Hindlimb muscle (tissue), 1 donor: Measurements from ENCODE around the gene B4GALNT3. TPM values are rescaled to one million over a fixed set of nuclear protein-coding genes. Genes with fewer than 3 reads are reported as not detected.

Source experiments
- DNase-seq: peaks from one replicate; pipeline ENCODE4 v3.0.0-alpha.2; 2013
- polyA plus RNA-seq: library from polyadenylated mRNA; unstranded; fragments of 120-200 nt; gene quantifications from one replicate; pipeline ENCODE4 v1.2.1, GENCODE V29; 2013; ENCODE audit not compliant: insufficient read length

Gene B4GALNT3
- polyA plus RNA-seq, 1 donor = 12.9 TPM

DNA sequence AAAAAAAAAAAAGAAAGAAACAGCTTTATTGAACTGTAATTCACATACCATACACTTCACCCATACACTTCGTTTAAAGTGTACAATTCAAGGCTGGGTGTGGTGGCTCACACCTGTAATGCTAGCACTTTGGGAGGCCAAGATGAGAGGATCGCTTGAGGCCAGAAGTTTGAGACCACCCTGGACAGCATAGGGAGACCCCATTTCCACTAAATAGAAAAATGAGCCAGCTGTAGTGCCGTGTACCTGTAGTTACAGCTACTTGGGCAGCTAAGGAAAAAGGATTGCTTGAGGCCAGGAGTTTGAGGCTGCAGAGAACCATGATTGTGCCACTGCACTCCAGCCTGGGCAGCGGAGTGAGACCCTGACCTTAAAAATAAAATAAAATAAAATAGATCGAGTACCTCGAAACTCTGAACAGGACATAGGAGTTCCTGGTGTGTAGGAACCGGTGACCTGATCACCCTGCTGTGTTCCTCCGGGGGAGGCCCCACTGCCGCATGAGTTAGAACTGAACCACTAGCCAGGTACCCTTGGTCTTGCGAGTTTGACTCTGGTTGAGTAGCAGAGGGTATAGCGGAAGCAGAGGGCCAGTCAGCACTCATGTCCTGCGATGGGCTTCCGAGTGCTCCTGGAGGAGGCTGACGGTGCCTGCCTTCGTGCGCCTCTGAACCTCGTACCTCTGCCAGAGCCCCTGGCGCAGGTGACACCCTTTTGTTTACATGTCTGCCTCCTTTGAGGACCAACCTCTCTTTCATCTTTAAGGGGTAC is 80.0 kb downstream of the B4GALNT3 start:
- no peak for DNase-seq

- no peak for DNase-seq
Measured at GRCh38 chr12:541676-542324, 82.1 kb downstream of the B4GALNT3 start.

DNA sequence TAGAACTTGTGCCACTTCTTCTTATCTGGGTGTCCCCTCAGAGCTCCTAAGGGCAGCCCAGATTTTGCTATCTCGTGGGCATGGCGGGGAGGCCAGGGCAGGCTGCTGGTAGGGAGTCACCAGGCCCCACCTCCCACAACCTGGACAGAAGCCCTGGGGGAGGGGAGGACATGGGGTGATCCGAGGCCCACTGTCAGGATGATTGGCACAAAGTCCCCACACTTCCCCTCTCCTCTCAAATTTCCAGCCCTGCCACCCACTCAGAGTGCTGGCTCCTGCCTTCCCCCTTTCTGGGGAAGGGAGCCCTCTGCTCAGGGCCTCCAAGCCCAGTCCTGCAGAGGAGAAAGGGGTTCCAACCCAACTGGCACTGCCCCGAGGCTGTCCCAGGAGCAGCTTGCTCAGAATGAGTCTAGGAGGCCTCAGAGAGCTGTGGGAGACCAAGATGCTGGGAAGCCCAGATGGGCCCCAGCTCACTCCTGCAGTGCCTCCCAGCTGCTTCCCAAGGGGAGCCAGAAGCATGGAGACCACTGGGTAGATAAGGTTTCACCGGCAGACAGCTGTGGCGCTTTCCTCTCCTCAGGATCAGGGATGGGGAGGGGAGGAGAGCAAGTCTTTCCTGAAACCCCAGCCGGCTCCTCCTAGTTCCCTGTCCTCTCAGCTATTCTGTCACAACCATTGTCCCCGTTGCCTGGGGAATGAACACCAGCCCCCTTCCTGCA is 82.8 kb downstream of the B4GALNT3 start:
- no peak for DNase-seq

DNA sequence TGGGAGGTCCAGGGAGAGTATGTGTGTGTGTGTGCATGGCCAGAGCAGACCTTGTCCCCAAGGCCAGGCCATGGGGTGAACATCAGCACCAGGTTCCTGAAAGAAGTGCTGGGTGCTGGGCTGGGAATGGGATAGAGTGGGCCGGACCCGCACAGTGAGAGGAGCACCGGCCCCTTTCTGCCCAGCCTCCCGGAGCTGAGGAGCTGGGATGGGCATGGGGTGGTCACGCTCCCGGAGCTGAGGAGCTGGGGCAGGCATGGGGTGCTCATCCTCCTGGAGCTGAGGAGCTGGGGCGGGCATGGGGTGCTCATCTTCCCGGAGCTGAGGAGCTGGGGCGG is 83.3 kb downstream of the B4GALNT3 start:
- DNase-seq = no peak

- DNase-seq = no peak
Measured at GRCh38 chr12:544142-544541, 84.4 kb downstream of the B4GALNT3 start.

- DNase-seq = no peak
Measured at GRCh38 chr12:544941-545635, 85.3 kb downstream of the B4GALNT3 start.

DNA sequence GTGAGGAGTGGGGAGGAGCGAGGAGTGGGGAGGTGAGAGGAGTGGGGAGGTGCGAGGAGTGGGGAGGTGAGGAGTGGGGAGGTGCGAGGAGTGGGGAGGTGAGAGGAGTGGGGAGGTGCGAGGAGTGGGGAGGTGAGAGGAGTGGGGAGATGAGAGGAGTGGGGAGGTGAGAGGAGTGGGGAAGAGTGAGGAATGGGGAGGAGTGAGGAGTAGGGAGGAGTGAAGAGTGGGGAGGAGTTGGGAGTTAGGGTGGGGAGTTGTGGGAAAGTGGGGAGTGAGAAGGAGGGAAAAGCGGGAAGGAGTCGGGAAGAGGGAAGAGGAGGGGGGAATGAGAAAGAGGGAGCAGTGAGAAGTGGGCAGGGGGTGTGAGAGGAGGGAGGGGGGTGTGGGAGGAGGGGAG is 86.1 kb downstream of the B4GALNT3 start:
- DNase-seq = no peak

DNA sequence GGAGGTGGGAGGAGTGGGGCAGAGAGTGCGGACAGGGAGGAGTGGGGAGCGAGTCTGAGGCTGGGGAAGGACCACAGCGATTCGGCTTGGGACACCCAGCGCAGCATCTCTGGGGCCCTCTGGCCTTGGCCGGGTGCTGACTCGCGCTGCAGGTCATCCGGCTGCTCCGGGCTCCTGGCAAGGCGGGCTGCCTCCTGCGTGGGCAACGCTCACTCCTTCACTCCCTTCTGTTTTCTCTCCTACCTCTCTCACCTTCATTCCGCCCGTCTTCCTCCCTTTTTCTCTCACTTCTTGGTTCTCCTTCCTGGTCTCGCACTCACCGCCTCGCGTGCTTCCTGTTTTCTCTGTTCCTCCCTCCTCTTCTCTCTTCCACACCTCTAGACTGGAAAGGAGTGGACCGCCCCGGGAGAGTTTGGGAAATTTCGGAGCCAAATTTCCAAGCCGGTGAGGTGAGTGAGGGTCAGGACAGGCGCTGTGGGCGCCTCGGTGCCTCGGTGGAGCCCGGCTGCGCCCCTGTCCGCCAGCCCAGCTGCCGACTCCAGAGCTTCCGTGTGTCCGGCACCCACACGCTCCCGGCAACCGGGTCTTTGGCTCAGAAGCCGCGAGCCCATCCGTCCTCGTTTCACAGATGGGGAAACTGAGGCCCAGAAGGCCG is 86.7 kb downstream of the B4GALNT3 start:
- no peak for DNase-seq

GRCh38 chr12:546920-547845 is 87.4 kb downstream of the B4GALNT3 start:
- DNase-seq = peak; percentile 73

DNA sequence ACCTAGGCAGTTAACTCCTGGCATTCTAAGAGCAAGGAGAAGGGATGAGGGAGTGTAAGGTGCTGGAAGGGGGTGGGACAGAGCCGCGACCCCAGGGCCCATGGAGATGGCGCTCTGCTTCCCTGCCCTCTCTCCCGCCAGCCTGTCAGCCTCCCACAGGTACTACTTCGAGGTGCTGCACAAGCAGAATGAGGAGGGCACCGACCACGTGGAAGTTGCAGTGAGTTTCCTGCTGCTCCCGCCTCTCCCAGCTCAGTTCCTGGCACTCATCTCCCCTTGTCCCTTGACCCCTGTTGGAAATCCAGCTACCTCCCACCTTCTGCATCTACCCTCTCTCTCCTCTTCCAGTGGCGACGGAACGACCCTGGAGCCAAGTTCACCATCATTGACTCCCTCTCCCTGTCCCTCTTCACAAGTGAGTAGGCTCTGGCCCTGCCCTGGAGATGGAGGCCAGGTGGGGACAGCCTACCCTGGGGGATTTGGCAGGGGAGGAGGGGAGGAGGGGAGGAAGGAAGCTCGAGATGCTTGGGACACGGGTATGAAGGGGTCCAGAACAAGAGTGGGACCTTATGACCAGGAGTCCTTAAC is 88.2 kb downstream of the B4GALNT3 start:
- no peak for DNase-seq

- DNase-seq = no peak
Measured at GRCh38 chr12:549476-550082, 89.8 kb downstream of the B4GALNT3 start.

DNA sequence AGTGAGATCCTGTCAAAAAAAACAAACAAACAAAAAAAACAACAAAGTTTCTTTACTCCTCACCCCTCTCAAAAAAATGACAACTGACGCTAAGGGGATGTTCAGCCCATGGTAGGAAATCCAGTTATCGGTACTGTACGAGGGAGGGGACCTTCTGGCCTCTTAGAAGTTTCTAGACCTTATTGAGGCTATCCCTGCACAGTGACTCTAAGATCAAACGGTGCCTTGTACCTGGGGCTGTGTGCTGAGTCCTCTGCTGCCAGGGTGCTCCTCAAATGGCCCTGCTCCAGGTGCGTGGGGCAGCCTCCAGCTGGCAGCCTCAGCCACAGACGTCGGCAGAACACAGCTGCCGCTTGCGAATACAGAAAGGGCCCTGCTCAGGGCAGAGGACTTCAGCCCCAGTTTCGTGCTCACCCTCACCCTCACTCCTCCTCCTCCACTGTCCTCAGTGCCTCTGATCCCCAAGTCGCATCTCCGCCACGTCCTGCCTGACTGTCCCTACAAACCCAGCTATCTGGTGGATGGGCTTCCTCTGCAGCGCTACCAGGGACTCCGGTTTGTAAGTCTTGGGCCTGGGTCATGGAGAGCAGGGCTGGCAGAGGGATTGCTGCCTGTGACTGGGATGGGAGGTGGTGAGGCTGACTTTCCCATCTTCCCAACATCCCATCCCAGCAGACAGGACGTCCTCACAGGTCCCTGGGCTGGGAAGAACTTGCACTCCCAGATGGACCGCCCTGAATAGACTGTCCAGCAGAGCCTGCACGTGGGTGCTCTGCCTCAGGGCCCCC is 90.9 kb downstream of the B4GALNT3 start:
- no peak for DNase-seq

GRCh38 chr12:552466-552865 is 92.7 kb downstream of the B4GALNT3 start:
- DNase-seq = peak; percentile 57

GRCh38 chr12:553216-554000 is 93.7 kb downstream of the B4GALNT3 start:
- DNase-seq = no peak

DNA sequence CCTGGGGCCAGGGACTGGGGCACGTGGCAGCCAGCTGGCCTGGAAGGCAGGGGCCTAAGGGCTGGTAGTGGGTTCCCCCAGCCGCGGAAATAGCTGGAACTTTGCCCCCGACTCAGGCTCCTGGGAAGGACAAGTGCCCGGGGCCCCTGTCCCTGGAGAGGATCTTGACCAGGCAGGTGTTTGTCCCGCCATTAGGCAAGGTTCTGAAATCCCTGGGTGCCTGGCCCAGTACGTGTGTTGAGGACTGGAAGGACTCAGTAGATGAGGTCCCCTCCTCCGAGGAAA is 94.2 kb downstream of the B4GALNT3 start:
- DNase-seq = no peak

- DNase-seq = no peak
Measured at GRCh38 chr12:556498-556897, 96.8 kb downstream of the B4GALNT3 start.

GRCh38 chr12:558580-558979 is 98.8 kb downstream of the B4GALNT3 start:
- DNase-seq = no peak

- DNase-seq = no peak
Measured at GRCh38 chr12:559208-559905, 99.6 kb downstream of the B4GALNT3 start.
